ENCODE results near the gene FAM83B.
"Not testable (repeated sequence)": the region's sequence is repeated elsewhere in the genome, so short reads cannot be mapped to it uniquely, and the experiment has no call there.

FAM83B gene

DNA sequence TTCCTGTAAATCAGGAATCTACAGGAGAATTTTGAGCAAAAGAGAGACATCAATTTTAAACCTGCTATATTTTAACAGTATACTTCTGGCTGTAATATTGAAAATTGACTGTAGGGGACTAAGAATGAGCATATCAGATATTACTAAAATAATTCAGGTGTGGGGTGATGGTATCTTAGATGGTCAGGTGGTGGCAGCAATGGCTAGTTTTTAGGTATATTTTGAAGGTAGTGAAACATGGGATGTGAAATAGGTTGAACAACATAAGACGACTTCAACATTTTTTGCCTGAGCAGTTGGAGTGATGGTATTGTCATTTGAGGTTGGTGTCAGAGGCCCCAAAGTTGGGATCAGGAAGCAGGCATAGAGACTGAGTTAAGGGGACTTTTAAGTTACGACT lies 32.1 kb downstream of the FAM83B start:
- no peak overlapping the region for H3K4me3 ChIP-seq (ENCODE audit: low read depth, low read length)
- no peak overlapping the region for H3K27ac ChIP-seq (ENCODE audit: low read depth, low read length)
- H3K27me3 ChIP-seq (ENCODE audit: insufficient read depth, low read length): peaks cover 13% of the 10 kb centered on the region
- H2AFZ ChIP-seq (ENCODE audit: low read length, unreplicated experiment): no peak overlapping the region
- no peaks in the 10 kb centered on the region for H3K36me3 ChIP-seq (ENCODE audit: insufficient read depth, low read length)
- H3K79me2 ChIP-seq (ENCODE audit: control insufficient read depth, insufficient read depth, low read length, unreplicated experiment): no peaks in the 10 kb centered on the region
- H3K4me1 ChIP-seq (ENCODE audit: control insufficient read depth, insufficient read depth, low read length, unreplicated experiment): no peaks in the 10 kb centered on the region

DNA sequence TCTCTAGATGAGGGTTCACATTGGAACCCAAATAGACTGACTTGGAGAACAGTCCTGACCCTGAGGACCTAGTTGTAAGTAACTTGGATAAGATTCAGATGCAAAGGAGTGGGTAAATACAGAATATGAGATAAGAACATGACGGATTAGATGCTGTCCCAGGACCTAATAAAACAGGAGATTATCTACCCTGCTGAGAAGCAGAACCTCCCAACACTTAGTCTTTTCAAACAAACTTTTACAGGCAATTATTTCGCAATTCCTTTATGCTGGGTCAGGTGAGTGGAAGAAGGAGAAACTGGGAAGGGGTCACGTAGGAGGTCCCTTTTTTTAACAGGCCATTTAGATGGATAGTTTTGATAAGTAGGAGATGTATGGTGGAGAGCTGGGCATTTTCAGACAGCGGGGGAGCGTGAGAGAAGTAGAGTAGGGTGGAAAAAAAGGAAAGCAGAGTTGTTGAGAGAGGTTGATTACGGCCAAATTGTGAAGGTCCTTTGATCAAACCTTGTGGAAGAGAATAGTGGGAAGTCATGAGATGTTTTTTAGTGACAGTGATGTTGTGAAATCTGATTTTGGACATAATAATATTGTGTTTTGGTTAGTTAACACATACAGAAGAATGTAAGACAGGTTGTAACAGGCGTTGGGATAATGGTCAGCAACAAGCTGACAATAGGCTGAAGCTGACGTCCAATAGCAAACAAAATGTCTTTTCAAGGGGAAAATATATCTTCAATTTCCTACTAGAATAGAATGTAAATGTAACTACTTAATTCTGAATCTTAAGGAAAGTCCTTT lies 32.8 kb downstream of the FAM83B start:
- Histone ChIP-seq H3K27ac (ENCODE audit: low read depth, low read length) (no peak overlapping the region), H3K79me2 (ENCODE audit: control insufficient read depth, insufficient read depth, low read length, unreplicated experiment) (no peaks in the 10 kb centered on the region), H3K27me3 (ENCODE audit: insufficient read depth, low read length) (peaks cover 13% of the 10 kb centered on the region), H2AFZ (ENCODE audit: low read length, unreplicated experiment) (no peak overlapping the region), H3K4me1 (ENCODE audit: control insufficient read depth, insufficient read depth, low read length, unreplicated experiment) (no peaks in the 10 kb centered on the region), H3K4me3 (ENCODE audit: low read depth, low read length) (no peak overlapping the region), H3K36me3 (ENCODE audit: insufficient read depth, low read length) (no peaks in the 10 kb centered on the region)

DNA sequence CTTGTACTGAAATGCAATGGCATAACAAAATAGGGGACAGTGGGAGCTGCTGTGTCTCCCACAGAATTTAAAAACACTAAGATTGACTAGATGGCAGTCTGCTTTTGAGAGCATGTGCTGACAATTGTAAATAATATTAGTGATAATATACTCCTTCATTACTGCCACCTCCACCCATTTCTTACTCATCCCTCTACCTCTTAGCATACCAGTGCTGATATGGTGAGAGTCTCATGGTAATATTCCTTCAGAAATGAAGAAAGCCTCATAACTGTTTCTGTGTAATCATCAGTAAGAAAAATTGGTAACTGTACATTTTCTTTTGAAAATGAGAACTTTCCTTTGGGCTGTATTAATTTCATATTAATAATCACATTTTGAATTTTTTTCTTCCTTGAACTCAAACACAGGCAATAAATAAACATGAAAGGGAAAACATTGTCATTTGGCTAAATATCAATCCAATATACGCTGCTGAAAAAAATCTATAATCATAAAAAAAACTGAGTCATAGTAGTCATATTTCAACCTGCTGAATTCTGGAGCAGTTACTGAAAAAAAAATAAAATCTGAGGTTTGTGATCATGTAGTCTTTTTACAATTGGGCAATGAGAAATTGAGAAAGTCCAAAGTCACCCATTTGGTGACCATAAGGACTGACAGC lies 34.6 kb downstream of the FAM83B start:
- H3K27ac ChIP-seq (ENCODE audit: low read depth, low read length): no peak overlapping the region
- peaks cover 13% of the 10 kb centered on the region; the same call in 1 of the 2 replicates for H3K27me3 ChIP-seq (ENCODE audit: insufficient read depth, low read length)

DNA sequence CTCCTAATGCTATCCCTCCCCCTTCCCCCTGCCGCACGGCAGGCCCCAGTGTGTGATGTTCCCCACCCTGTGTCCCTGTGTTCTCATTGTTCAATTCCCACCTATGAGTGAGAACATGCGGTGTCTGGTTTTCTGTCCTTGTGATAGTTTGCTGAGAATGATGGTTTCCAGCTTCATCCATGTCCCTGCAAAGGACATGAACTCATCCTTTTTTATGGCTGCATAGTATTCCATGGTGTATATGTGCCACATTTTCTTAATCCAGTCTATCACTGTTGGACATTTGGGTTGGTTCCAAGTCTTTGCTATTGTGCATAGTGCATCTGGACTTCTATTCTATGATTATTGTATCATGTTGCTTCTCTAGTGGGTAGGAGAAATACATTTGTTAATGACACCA lies 35.3 kb downstream of the FAM83B start:
- H3K27ac ChIP-seq (ENCODE audit: low read depth, low read length); H3K79me2 ChIP-seq (ENCODE audit: control insufficient read depth, insufficient read depth, low read length, unreplicated experiment); H2AFZ ChIP-seq (ENCODE audit: low read length, unreplicated experiment); H3K4me1 ChIP-seq (ENCODE audit: control insufficient read depth, insufficient read depth, low read length, unreplicated experiment); H3K4me3 ChIP-seq (ENCODE audit: low read depth, low read length); H3K36me3 ChIP-seq (ENCODE audit: insufficient read depth, low read length): not testable (repeated sequence)
- peaks cover 13% of the 10 kb centered on the region; the same call in 1 of the 2 replicates for H3K27me3 ChIP-seq (ENCODE audit: insufficient read depth, low read length)

More for the DNA sequence above, 34.6 kb downstream of the FAM83B start:
- H3K4me3 ChIP-seq (ENCODE audit: low read depth, low read length): no peak overlapping the region
- H2AFZ ChIP-seq (ENCODE audit: low read length, unreplicated experiment): no peak overlapping the region
- no peaks in the 10 kb centered on the region for H3K36me3 ChIP-seq (ENCODE audit: insufficient read depth, low read length)
- H3K4me1 ChIP-seq (ENCODE audit: control insufficient read depth, insufficient read depth, low read length, unreplicated experiment): no peaks in the 10 kb centered on the region
- H3K79me2 ChIP-seq (ENCODE audit: control insufficient read depth, insufficient read depth, low read length, unreplicated experiment): no peaks in the 10 kb centered on the region

DNA sequence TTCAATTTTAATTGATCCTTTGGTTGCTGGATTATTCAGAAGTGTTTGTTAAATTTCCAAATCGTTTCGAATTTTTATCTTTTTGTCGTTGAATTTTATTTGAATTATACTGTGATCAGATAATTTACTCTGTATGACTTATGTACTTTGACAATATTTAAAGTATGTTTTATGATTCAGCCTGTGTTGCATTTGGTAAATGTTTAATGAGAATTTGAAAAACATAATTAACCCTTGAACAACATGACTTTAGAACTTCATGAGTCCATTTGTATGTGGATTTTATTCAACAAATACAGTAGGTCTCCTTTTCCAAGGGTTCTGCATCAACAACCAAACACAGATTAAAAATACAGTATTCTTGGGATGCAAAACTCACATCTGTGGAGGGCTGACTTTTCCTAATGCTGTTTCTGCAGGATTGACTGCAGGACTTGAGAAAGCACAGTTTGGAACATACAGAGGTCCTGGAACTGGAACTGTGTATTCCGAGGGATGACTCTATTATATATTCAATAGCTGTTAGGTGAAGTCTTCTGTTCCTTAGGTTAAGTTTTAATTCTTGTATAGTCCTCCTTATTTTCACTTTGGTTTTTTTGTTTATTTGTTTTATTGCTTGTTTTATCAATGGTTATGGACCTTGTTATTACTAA lies 40.5 kb downstream of the FAM83B start:
- H2AFZ ChIP-seq (ENCODE audit: low read length, unreplicated experiment): no peak overlapping the region
- H3K4me1 ChIP-seq (ENCODE audit: control insufficient read depth, insufficient read depth, low read length, unreplicated experiment): no peaks in the 10 kb centered on the region
- H3K4me3 ChIP-seq (ENCODE audit: low read depth, low read length): no peak overlapping the region
- no peak overlapping the region for H3K27ac ChIP-seq (ENCODE audit: low read depth, low read length)
- H3K27me3 ChIP-seq (ENCODE audit: insufficient read depth, low read length): no peaks in the 10 kb centered on the region
- no peaks in the 10 kb centered on the region for H3K79me2 ChIP-seq (ENCODE audit: control insufficient read depth, insufficient read depth, low read length, unreplicated experiment)
- H3K36me3 ChIP-seq (ENCODE audit: insufficient read depth, low read length): no peaks in the 10 kb centered on the region

DNA sequence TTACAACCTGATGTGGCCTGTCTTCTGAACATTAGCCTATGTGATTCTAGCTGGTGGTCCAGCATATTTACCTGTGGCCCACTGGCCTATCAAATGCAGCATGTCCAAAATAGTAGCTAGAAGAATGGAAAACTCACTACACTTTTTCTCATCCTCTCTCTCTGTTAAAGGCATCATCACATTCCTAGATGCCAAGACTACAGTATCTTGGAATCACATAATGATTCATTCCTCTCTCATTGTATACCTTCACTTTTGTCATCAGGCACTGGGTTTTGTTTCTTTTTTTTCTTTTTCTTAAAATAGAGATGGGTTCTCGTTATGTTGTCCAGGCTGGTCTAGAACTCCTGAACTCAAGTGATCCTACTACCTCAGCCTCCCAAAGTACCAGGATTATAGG lies 45.0 kb downstream of the FAM83B start:
- H3K27me3 ChIP-seq (ENCODE audit: insufficient read depth, low read length): no peaks in the 10 kb centered on the region
- no peak overlapping the region for H3K27ac ChIP-seq (ENCODE audit: low read depth, low read length)

DNA sequence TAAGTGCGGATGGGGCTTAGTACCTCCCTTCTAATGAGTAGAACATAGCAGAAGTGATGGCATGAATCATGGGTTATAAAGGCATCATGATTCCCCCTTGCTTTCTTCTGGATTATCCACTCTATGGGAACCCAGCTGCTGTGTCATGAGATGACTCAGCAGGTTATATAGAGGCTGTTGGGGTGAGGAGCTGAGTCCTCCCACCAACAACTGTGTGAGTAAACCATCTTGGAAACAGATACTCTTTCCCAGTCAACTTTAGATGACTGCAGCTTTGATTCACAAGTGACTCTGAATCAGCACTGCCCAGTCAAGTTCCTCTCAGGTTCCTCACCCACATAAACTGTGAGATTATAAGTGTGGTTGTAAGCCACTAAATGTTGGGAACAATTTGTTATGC lies 46.3 kb downstream of the FAM83B start:
- H3K36me3 ChIP-seq (ENCODE audit: insufficient read depth, low read length): no peaks in the 10 kb centered on the region
- H3K79me2 ChIP-seq (ENCODE audit: control insufficient read depth, insufficient read depth, low read length, unreplicated experiment): no peaks in the 10 kb centered on the region
- no peaks in the 10 kb centered on the region for H3K27me3 ChIP-seq (ENCODE audit: insufficient read depth, low read length)
- no peak overlapping the region for H3K4me3 ChIP-seq (ENCODE audit: low read depth, low read length)
- H3K27ac ChIP-seq (ENCODE audit: low read depth, low read length): no peak overlapping the region
- no peak overlapping the region for H2AFZ ChIP-seq (ENCODE audit: low read length, unreplicated experiment)
- no peaks in the 10 kb centered on the region for H3K4me1 ChIP-seq (ENCODE audit: control insufficient read depth, insufficient read depth, low read length, unreplicated experiment)

More for the DNA sequence above, 45.0 kb downstream of the FAM83B start:
- no peak overlapping the region for H2AFZ ChIP-seq (ENCODE audit: low read length, unreplicated experiment)
- no peaks in the 10 kb centered on the region for H3K79me2 ChIP-seq (ENCODE audit: control insufficient read depth, insufficient read depth, low read length, unreplicated experiment)
- H3K36me3 ChIP-seq (ENCODE audit: insufficient read depth, low read length): no peaks in the 10 kb centered on the region
- H3K4me3 ChIP-seq (ENCODE audit: low read depth, low read length): no peak overlapping the region
- H3K4me1 ChIP-seq (ENCODE audit: control insufficient read depth, insufficient read depth, low read length, unreplicated experiment): no peaks in the 10 kb centered on the region

DNA sequence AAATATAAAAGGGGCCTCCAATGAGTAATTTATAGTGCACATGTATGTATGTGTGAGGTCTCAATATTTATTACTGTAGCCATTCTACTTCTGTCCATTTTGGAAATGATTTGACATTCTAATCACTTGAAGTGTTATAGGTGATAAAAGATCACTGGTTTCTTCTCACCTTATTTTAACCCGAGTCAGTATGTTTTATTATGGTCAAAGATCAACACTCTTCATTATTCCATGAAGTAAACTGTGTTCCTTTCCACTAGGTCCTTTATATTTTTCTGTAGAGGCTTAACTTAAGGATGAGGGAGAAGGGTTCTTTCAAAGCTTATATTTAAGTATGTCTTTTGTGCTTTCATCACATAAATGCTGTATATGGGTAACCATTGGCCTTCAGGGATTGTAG lies 47.2 kb downstream of the FAM83B start:
- H3K27me3 ChIP-seq (ENCODE audit: insufficient read depth, low read length): peaks cover 8% of the 10 kb centered on the region; the same call in 1 of the 2 replicates
- no peak overlapping the region for H3K4me3 ChIP-seq (ENCODE audit: low read depth, low read length)
- H2AFZ ChIP-seq (ENCODE audit: low read length, unreplicated experiment): no peak overlapping the region
- no peaks in the 10 kb centered on the region for H3K4me1 ChIP-seq (ENCODE audit: control insufficient read depth, insufficient read depth, low read length, unreplicated experiment)
- H3K36me3 ChIP-seq (ENCODE audit: insufficient read depth, low read length): no peaks in the 10 kb centered on the region
- H3K79me2 ChIP-seq (ENCODE audit: control insufficient read depth, insufficient read depth, low read length, unreplicated experiment): no peaks in the 10 kb centered on the region
- H3K27ac ChIP-seq (ENCODE audit: low read depth, low read length): no peak overlapping the region

DNA sequence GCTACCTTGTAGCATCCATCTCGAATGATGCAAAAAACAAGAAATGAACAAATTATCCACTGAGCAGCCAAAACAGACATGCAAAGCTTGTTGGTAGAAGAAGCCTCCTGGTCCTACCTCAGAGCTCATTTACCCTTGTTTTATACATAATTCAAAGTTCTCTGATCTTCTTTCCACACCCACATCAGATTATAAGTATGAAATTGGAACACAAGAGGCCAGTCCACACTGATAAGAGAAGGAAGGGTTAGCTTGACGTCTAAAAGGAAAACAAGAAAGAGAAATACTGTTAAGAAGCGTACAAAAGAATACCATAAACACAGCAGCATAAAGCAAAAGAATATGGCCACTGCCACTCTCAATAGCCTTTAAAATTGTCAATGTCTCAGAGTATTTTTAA lies 49.7 kb downstream of the FAM83B start:
- H3K27me3 ChIP-seq (ENCODE audit: insufficient read depth, low read length): peaks cover 16% of the 10 kb centered on the region; the same call in 1 of the 2 replicates
- H3K4me3 ChIP-seq (ENCODE audit: low read depth, low read length): no peak overlapping the region
- H3K27ac ChIP-seq (ENCODE audit: low read depth, low read length): no peak overlapping the region
- no peaks in the 10 kb centered on the region for H3K36me3 ChIP-seq (ENCODE audit: insufficient read depth, low read length)
- H2AFZ ChIP-seq (ENCODE audit: low read length, unreplicated experiment): no peak overlapping the region
- H3K4me1 ChIP-seq (ENCODE audit: control insufficient read depth, insufficient read depth, low read length, unreplicated experiment): no peaks in the 10 kb centered on the region
- no peaks in the 10 kb centered on the region for H3K79me2 ChIP-seq (ENCODE audit: control insufficient read depth, insufficient read depth, low read length, unreplicated experiment)

DNA sequence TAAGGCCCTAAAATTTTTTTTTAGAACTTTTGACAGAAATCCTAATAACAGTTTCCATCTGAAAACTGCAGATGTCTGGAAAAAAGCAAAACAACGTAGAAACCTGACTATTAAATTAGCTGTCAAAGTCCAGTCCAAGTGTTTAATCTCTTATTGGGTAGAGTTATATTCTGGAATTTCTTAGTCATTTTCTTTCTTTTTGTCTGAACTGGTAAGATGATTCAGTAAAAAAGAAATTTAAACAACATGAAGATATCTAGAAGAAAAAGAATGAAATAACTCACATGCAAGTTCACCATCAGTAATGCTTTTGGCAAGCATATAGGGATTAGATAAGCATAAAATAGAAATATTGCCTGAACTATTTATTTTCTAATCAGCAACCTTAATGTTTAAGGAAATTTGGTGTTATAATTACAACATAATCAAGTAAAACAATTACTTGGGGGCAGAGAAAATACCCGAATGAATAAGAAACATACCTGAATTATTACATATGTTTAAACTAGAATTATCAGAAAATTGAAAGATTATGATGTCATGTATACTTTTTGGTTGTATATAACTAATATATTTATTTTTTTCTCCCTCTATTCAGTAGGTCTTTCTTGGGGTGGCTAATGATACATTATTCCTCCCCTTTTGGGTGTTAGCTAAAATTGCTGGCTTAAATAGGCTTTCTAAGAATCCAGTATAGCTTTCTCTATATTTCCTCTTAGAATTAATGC lies 51.1 kb downstream of the FAM83B start:
- Histone ChIP-seq H3K4me3 (ENCODE audit: low read depth, low read length) (no peak overlapping the region), H3K79me2 (ENCODE audit: control insufficient read depth, insufficient read depth, low read length, unreplicated experiment) (no peaks in the 10 kb centered on the region), H3K36me3 (ENCODE audit: insufficient read depth, low read length) (no peaks in the 10 kb centered on the region), H2AFZ (ENCODE audit: low read length, unreplicated experiment) (no peak overlapping the region), H3K4me1 (ENCODE audit: control insufficient read depth, insufficient read depth, low read length, unreplicated experiment) (no peaks in the 10 kb centered on the region), H3K27me3 (ENCODE audit: insufficient read depth, low read length) (peaks cover 17% of the 10 kb centered on the region; the same call in 1 of the 2 replicates), H3K27ac (ENCODE audit: low read depth, low read length) (no peak overlapping the region)

Data from ACC112 (cell line).